GM23248 (cell line): ENCODE results near the gene NAA25.

Experiments used
- EZH2 ChIP-seq: fragments of 200-600 bp; sonication (generic); IDR thresholded peaks from 2 replicates; pipeline ENCODE4 v1.6.1; 2018; ENCODE audit warnings: antibody characterized with exemption, mild to moderate bottlenecking; ENCODE audit not compliant: insufficient read depth, poor library complexity, severe bottlenecking
- EZH2phosphoT487 ChIP-seq: fragments of 200-600 bp; sonication (generic); IDR thresholded peaks from 2 replicates; pipeline ENCODE4 v1.6.1; 2018; ENCODE audit warnings: antibody characterized with exemption, moderate library complexity, mild to moderate bottlenecking, low read depth; ENCODE audit not compliant: insufficient read depth

- no peak for TF ChIP-seq EZH2phosphoT487
- no peak for TF ChIP-seq EZH2
Measured at GRCh38 chr12:112031472-112031871, 77.1 kb downstream of the NAA25 start.
